GM12878 (cell line): ENCODE data around the gene METTL9. TPM values are rescaled to one million over a fixed set of nuclear protein-coding genes. Genes with fewer than 3 reads are reported as not detected.
A peak's percentile ranks its signal among the peaks of the same experiment; 100 is the strongest.

Source experiments
- ATAC-seq: fragments of 200-7000 bp; cut with Tn5 transposase; 3 replicates; pipeline ENCODE4 v1.9.1; 2020; ENCODE audit warnings: mild to moderate bottlenecking, moderate library complexity
- BruUV-seq: library from RNA; stranded (reverse); fragments of 400-500 nt; replicated peaks from 2 replicates; lab custom pipeline; 2021; lab: Mats Ljungman, UMichigan
- CTCF ChIA-PET: fragments of 300-600 bp; sonication (Branson Sonifier 250); formaldehyde crosslinking; extraction: SDS; loops from one replicate; lab custom pipeline; 2021; ENCODE audit warnings: inconsistent platforms; lab: Yijun Ruan, JAX
- POLR2A ChIA-PET: fragments of 350-600 bp; formaldehyde crosslinking; extraction: SDS; loops from one replicate; lab custom pipeline; 2021; ENCODE audit warnings: inconsistent platforms; lab: Charles Lee
- RAD21 ChIA-PET: fragments of 300-600 bp; sonication (Branson Sonifier 250); formaldehyde crosslinking; loops from one replicate; lab custom pipeline; 2023; ENCODE audit warnings: antibody characterized with exemption; ENCODE audit not compliant: unreplicated experiment; lab: Charles Lee
- SMC1A ChIA-PET: fragments of 300-600 bp; sonication (Branson Sonifier 250); formaldehyde crosslinking; loops from one replicate; lab custom pipeline; 2023; ENCODE audit not compliant: unreplicated experiment, uncharacterized antibody; lab: Charles Lee
- DNase-seq: peaks from one replicate; pipeline ENCODE4 v3.0.0-alpha.2; 2011; ENCODE audit warnings: low read depth, low spot score
- FAIRE-seq: peaks from 3 replicates; lab custom pipeline; 2011; peaks lifted over from hg19 to GRCh38; lab: Jason Lieb, UNC
- H2AFZ ChIP-seq: 2 replicates; pipeline ENCODE4 v1.6.0; 2011; ENCODE audit warnings: low read depth, low read length, control low read depth; ENCODE audit not compliant: control insufficient read depth
- H3K27ac ChIP-seq: 2 replicates; pipeline ENCODE4 v1.5.1; 2011; ENCODE audit warnings: control low read depth; ENCODE audit not compliant: control insufficient read depth, insufficient read depth
- H3K27me3 ChIP-seq, 2 experiments: replicated peaks in 1 of 2; 2 replicates each; pipeline versions ENCODE4 v1.6.0 to v1.6.1; 2011; ENCODE audit warnings: low read length in 1 of 2; ENCODE audit not compliant: control insufficient read depth in 2 of 2, insufficient read depth in 2 of 2
- H3K36me3 ChIP-seq, 2 experiments: 2 replicates each; pipeline ENCODE4 v1.5.1; 2011; ENCODE audit warnings: low read length in 1 of 2; ENCODE audit not compliant: control insufficient read depth in 2 of 2, insufficient read depth in 2 of 2
- H3K4me1 ChIP-seq: 2 replicates; pipeline ENCODE4 v1.6.1; 2011; ENCODE audit warnings: mild to moderate bottlenecking, low read length, moderate library complexity, mixed read lengths; ENCODE audit not compliant: control insufficient read depth, insufficient read depth
- H3K4me2 ChIP-seq: 2 replicates; pipeline ENCODE4 v1.6.0; 2011; ENCODE audit warnings: control low read depth; ENCODE audit not compliant: control insufficient read depth, insufficient read depth
- H3K4me3 ChIP-seq: fragments of 200-600 bp; sonication (generic); 2 replicates; pipeline ENCODE4 v1.5.1; 2016
- H3K79me2 ChIP-seq: 2 replicates; pipeline ENCODE4 v1.6.0; 2011; ENCODE audit warnings: low read length; ENCODE audit not compliant: control insufficient read depth, insufficient read depth
- H3K9ac ChIP-seq: 2 replicates; pipeline ENCODE4 v1.8.0; 2011; ENCODE audit warnings: low read length, control low read depth, mixed read lengths; ENCODE audit not compliant: control insufficient read depth, insufficient read depth
- H3K9me3 ChIP-seq: replicated peaks from 3 replicates; pipeline ENCODE4 v1.5.1; 2011; ENCODE audit warnings: mild to moderate bottlenecking, low read length; ENCODE audit not compliant: control insufficient read depth, insufficient read depth
- H4K20me1 ChIP-seq: 2 replicates; pipeline ENCODE4 v1.6.0; 2011; ENCODE audit not compliant: control insufficient read depth, insufficient read depth
- ATF3 ChIP-seq: IDR thresholded peaks from 2 replicates; pipeline ENCODE4 v1.6.1; 2011; ENCODE audit warnings: low read depth, mild to moderate bottlenecking, low read length, moderate library complexity, borderline replicate concordance; ENCODE audit errors: extremely low read depth
- CBFB ChIP-seq: IDR thresholded peaks from 2 replicates; pipeline ENCODE4 v1.6.1; 2016; ENCODE audit warnings: antibody characterized with exemption, low read depth
- ESRRA ChIP-seq: IDR thresholded peaks from 2 replicates; pipeline ENCODE4 v1.6.1; 2012; ENCODE audit warnings: mild to moderate bottlenecking, low read length, improper control_type of control experiment
- FOXM1 ChIP-seq: IDR thresholded peaks from 2 replicates; pipeline ENCODE4 v1.6.1; 2012; ENCODE audit warnings: low read depth, mild to moderate bottlenecking, inconsistent platforms, low read length, moderate library complexity
- GATAD2B ChIP-seq: fragments of 450-650 bp; conservative IDR thresholded peaks from 2 replicates; pipeline ENCODE4 v1.6.1; 2017; ENCODE audit warnings: low read depth, mild to moderate bottlenecking, moderate library complexity
- MEF2B ChIP-seq: fragments of 450-650 bp; IDR thresholded peaks from 2 replicates; pipeline ENCODE4 v1.6.1; 2018; ENCODE audit warnings: mild to moderate bottlenecking, moderate library complexity; ENCODE audit not compliant: partially characterized antibody, poor library complexity, severe bottlenecking
- MLLT1 ChIP-seq: fragments of 450-650 bp; IDR thresholded peaks from 2 replicates; pipeline ENCODE4 v1.6.1; 2016; ENCODE audit warnings: mild to moderate bottlenecking
- MYB ChIP-seq: fragments of 150-350 bp; IDR thresholded peaks from 2 replicates; pipeline ENCODE4 v1.6.1; 2014; ENCODE audit warnings: mild to moderate bottlenecking, low read depth, low read length, borderline replicate concordance
- NR2F1 ChIP-seq: fragments of 450-650 bp; conservative IDR thresholded peaks from 2 replicates; pipeline ENCODE4 v1.6.1; 2017; ENCODE audit warnings: mild to moderate bottlenecking
- POLR2A ChIP-seq: IDR thresholded peaks from 2 replicates; pipeline ENCODE4 v1.6.1; 2011; ENCODE audit warnings: low read depth, mild to moderate bottlenecking, low read length
- POLR2AphosphoS2 ChIP-seq: IDR thresholded peaks from 2 replicates; pipeline ENCODE4 v1.6.1; 2011; ENCODE audit warnings: low read depth, mild to moderate bottlenecking, low read length, improper control_type of control experiment, moderate library complexity
- POU2F2 ChIP-seq: IDR thresholded peaks from 3 replicates; pipeline ENCODE4 v1.6.1; 2011; ENCODE audit warnings: low read depth, mild to moderate bottlenecking, low read length, borderline replicate concordance
- RB1 ChIP-seq: fragments of 450-650 bp; formaldehyde crosslinking; IDR thresholded peaks from 2 replicates; pipeline ENCODE4 v1.6.1; 2017; ENCODE audit warnings: mild to moderate bottlenecking, borderline replicate concordance
- SMAD1 ChIP-seq: fragments of 450-650 bp; IDR thresholded peaks from 2 replicates; pipeline ENCODE4 v1.6.1; 2018; ENCODE audit warnings: mild to moderate bottlenecking, low read depth; ENCODE audit not compliant: partially characterized antibody
- SMAD5 ChIP-seq: IDR thresholded peaks from 2 replicates; pipeline ENCODE4 v1.6.1; 2016; ENCODE audit warnings: antibody characterized with exemption, low read depth
- SMARCA5 ChIP-seq: fragments of 450-650 bp; IDR thresholded peaks from 2 replicates; pipeline ENCODE4 v1.6.1; 2017; ENCODE audit warnings: mild to moderate bottlenecking
- YBX1 ChIP-seq: fragments of 450-650 bp; IDR thresholded peaks from 2 replicates; pipeline ENCODE4 v1.6.1; 2016; ENCODE audit warnings: antibody characterized with exemption
- WGBS: methylation state at CpG from one replicate; pipeline ENCODE4 v1.1.6; 2016; ENCODE audit warnings: low lambda C conversion rate; ENCODE audit not compliant: insufficient replicate concordance, insufficient coverage; ENCODE audit errors: missing lambda C conversion rate; 5-methylcytosine and 5-hydroxymethylcytosine counted together
- in situ Hi-C: fragments of 300-500 bp; cut with MboI; formaldehyde crosslinking; loops from 9 replicates; pipeline ENCODE4 v1.14.3; 2018; ENCODE audit warnings: mixed read lengths
- intact Hi-C: fragments of 100-400 bp; cut with micrococcal nuclease; formaldehyde crosslinking; loops from one replicate; pipeline ENCODE4 v1.14.2; 2022; ENCODE audit not compliant: unreplicated experiment
- polyA plus RNA-seq, 11 experiments: library from polyadenylated mRNA; depleted of rRNA in 4 of 11; unstranded in 6 of 11; stranded (reverse) in 5 of 11; fragments of >200 nt; fragmentation: Nextera tagmentation in 4 of 11; fragmentation: Illumina TruSeq in 1 of 11; extraction: Ambion mirVana in 4 of 11; extraction: Trizol in 1 of 11; gene quantifications; 1 replicate in 1 of 11; 2 replicates in 10 of 11; pipeline versions ENCODE4 v1.2.1 to v1.2.3, GENCODE V29; 2011 to 2016; ENCODE audit warnings: inconsistent platforms in 2 of 11, missing spikeins in 2 of 11, low read depth in 1 of 11
- total RNA-seq, 4 experiments: library from RNA; depleted of rRNA in 3 of 4; stranded (reverse); fragments of >200 nt in 3 of 4; fragmentation: Illumina TruSeq in 1 of 4; extraction: Trizol in 1 of 4; gene quantifications; 2 replicates each; pipeline versions ENCODE4 v1.2.1 to v1.2.3, GENCODE V29; 2013 to 2021
- TF ChIP-seq, protein P1 (sequence below): fragments of 450-650 bp; IDR thresholded peaks from 2 replicates; pipeline ENCODE4 v1.6.1; 2018; ENCODE audit warnings: mild to moderate bottlenecking, low read depth, moderate library complexity; ENCODE audit not compliant: partially characterized antibody

METTL9 gene
- total and polyA plus RNA-seq, 10 of the 15 experiments (the other 5 are each of a cell fraction or from before 2014, with no cell fraction given): 19.4 to 119 (median 101) TPM

DNA sequence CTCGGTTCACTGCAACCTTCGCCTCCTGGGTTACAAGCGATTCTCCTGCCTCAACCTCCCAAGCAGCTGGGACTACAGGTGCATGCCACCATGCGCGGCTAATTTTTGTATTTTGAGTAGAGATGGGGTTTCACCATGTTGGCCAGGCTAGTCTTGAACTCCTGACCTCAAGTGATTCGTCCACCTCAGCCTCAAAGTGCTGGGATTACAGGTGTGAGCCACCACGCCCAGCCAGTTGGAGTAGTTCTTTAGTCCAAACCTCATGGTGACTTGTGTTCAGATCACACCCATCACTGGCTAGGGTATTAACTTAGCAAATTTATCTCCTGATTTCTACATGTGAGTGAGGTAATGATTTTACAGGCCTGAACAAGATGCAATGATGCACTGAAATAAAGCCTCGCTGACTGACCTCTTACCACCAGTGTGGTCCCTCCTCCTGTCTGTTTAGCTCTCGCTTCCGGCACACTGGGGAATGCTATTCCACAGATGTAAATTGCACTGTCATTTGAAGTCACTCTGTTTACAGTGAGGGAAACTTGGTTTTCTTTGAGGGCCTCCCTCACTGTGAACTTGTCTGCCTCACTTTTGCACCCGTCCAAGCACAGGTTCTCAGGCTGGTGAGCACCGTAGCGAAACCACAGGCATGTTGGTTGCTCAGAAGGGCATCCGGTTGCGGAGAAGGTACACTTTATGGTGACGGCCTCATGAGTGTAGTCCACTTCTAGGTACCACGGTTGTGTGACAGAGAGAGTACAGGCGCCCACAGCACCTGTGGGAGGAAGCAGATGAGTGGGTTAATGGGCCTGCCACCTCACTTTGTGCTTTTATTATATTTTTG, 47.6 kb downstream of the METTL9 start (continued):
- TF ChIP-seq, protein P1, sequence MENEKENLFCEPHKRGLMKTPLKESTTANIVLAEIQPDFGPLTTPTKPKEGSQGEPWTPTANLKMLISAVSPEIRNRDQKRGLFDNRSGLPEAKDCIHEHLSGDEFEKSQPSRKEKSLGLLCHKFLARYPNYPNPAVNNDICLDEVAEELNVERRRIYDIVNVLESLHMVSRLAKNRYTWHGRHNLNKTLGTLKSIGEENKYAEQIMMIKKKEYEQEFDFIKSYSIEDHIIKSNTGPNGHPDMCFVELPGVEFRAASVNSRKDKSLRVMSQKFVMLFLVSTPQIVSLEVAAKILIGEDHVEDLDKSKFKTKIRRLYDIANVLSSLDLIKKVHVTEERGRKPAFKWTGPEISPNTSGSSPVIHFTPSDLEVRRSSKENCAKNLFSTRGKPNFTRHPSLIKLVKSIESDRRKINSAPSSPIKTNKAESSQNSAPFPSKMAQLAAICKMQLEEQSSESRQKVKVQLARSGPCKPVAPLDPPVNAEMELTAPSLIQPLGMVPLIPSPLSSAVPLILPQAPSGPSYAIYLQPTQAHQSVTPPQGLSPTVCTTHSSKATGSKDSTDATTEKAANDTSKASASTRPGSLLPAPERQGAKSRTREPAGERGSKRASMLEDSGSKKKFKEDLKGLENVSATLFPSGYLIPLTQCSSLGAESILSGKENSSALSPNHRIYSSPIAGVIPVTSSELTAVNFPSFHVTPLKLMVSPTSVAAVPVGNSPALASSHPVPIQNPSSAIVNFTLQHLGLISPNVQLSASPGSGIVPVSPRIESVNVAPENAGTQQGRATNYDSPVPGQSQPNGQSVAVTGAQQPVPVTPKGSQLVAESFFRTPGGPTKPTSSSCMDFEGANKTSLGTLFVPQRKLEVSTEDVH: no peak
- no peak for TF ChIP-seq SMARCA5

GRCh38 chr16:21647562-21648164, 48.3 kb downstream of the METTL9 start:
- in situ Hi-C loops: no loop called here
- no peaks in the 10 kb centered on the region; the same call in 1 of the 2 replicates for H3K79me2 ChIP-seq
- FAIRE-seq (no peak), DNase-seq (no peak), ATAC-seq (peak; percentile 10)
- ChIA-PET CTCF (interaction anchor here (0.8 to 10.1 kb wide), 5 partner anchors 8 to 62 kb away, joined by 3 to 100 read pairs (median 3); no protein-coding TSS in a partner anchor), POLR2A (no interaction called here), SMC1A (interaction anchor here (0.6 to 2.2 kb wide), 6 partner anchors 9 to 61 kb away, joined by 3 to 6 read pairs (median 4); no protein-coding TSS in a partner anchor), RAD21 (interaction anchor here (1.5 to 1.9 kb wide), 2 partner anchors 8 to 10 kb away, joined by 5 read pairs; no protein-coding TSS in a partner anchor)
- intact Hi-C loops: no loop called here
- H3K9ac ChIP-seq: no peak overlapping the region
- H2AFZ ChIP-seq: no peak overlapping the region
- H3K36me3 ChIP-seq: no peaks in the 10 kb centered on the region; a peak in 1 of 4 replicates
- 79% methylated on average over 9 of the region's 9 CpGs for WGBS
- H3K9me3 ChIP-seq: no peaks in the 10 kb centered on the region
- H3K27me3 ChIP-seq: no peaks in the 10 kb centered on the region
- H3K4me3 ChIP-seq: no peak overlapping the region
- H3K27ac ChIP-seq: peak overlapping the region; percentile 88
- H3K4me2 ChIP-seq: peak overlapping the region; percentile 78
- H4K20me1 ChIP-seq: no peaks in the 10 kb centered on the region
- BruUV-seq: no TSS peak
- H3K4me1 ChIP-seq: peaks cover 33% of the 10 kb centered on the region
- TF ChIP-seq YBX1 (no peak), MYB (no peak), ATF3 (no peak), MLLT1 (no peak), RB1 (no peak), SMAD1 (no peak), CBFB (peak; percentile 10; the same call in 1 of the 2 replicates), FOXM1 (no peak), NR2F1 (peak; percentile 9; the same call in 1 of the 2 replicates), POLR2AphosphoS2 (no peak), POU2F2 (no peak), POLR2A (no peak), SMAD5 (no peak), MEF2B (no peak), GATAD2B (0 out of 2 replicates have a peak, but pooled peaks have one; percentile 2), ESRRA (no peak)
